GM12872 (cell line): Measurements from ENCODE around the gene MXD4.

Source experiments
- TF ChIP-seq, protein P1 (sequence below): IDR thresholded peaks from 3 replicates; pipeline ENCODE4 v1.5.1; 2011; ENCODE audit warnings: low read depth, mild to moderate bottlenecking, low read length, moderate library complexity; ENCODE audit not compliant: insufficient read depth

The MXD4 gene, protein sequence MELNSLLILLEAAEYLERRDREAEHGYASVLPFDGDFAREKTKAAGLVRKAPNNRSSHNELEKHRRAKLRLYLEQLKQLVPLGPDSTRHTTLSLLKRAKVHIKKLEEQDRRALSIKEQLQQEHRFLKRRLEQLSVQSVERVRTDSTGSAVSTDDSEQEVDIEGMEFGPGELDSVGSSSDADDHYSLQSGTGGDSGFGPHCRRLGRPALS

DNA sequence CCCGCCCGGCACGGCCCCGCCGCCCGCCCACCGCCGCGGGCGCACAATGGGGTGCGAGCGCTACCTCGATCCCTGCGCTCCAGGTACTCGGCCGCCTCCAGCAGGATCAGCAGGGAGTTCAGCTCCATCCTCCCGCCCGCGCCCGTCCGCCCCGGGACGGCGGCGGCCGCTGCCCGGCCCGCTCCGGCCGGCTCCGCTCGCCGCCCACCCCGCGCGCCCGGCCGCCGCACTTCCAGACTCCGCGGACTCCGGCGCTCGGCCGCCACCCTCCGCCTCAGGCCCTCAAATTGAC lies at the start of gene MXD4:
Gene MXD4, minus strand, starts transcription at position 257 of the 292 bp plus-strand sequence. Its CDS starts 129 bp downstream, at position 128.
- TF ChIP-seq, protein P1, sequence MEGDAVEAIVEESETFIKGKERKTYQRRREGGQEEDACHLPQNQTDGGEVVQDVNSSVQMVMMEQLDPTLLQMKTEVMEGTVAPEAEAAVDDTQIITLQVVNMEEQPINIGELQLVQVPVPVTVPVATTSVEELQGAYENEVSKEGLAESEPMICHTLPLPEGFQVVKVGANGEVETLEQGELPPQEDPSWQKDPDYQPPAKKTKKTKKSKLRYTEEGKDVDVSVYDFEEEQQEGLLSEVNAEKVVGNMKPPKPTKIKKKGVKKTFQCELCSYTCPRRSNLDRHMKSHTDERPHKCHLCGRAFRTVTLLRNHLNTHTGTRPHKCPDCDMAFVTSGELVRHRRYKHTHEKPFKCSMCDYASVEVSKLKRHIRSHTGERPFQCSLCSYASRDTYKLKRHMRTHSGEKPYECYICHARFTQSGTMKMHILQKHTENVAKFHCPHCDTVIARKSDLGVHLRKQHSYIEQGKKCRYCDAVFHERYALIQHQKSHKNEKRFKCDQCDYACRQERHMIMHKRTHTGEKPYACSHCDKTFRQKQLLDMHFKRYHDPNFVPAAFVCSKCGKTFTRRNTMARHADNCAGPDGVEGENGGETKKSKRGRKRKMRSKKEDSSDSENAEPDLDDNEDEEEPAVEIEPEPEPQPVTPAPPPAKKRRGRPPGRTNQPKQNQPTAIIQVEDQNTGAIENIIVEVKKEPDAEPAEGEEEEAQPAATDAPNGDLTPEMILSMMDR: no peak

DNA sequence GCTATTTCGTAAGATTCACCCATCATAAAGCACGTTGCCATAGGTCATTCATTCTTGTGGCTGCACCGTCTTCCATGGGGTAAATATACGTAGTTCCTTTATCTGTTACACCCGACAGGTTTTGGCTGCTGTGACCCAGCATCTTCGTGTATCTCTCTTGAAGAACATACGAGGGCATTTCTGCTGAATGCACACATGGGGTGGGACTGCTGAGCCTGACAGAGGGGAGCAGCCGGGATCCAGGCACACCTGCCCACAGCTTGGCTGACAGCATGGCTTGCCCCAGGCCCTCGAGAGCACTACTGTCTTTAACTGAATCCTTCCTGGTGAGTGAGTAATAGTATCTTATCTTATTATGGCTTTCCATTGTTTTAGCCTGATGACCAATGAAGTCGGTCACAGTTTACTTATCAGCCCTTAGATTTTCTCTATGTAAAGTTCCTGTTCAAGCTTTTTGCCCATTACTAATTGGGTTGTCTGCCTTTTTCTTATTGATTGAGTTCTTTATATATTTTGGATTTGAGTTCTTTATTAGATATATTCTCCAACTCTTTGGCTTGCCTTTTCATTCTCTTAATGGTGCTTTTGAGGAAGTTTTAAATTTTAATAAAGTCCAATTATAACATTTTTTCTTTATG lies 45.0 kb upstream of the MXD4 start:
- TF ChIP-seq, protein P1: no peak

DNA sequence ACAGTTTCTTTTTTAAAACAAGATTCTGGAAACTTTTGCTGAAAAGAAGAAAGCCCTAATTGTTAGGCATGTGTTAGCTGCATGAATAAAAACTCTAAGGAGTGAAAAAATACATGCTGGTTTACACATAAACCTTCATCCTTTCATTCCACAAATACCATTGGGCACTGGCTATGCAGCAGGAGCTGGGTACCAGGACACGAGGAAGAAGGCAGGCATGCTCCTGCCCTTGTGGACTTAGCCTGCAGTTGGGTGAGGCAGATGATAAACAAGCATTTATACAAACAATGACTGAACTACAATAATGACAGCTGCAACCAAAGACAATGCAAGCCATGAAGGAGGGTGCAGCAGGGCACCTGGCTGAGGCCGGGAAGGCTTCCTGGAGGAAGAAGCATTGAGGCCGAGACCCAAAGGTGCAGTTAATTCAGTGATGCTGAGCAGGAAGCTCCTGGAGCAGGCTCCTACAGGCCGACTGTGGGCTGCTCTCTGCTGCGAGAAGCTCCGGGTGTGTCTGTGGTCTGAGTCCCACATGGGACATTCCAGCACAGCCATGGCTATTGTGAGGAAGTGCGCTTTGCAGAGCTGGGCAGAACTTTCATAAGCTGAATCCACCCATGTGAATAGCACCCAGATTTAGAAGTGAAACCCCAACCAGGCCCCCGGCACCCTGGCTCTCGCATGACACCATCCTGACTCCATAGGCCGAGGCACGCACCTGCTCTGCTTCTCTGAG lies 44.0 kb upstream of the MXD4 start:
- TF ChIP-seq, protein P1: no peak

DNA sequence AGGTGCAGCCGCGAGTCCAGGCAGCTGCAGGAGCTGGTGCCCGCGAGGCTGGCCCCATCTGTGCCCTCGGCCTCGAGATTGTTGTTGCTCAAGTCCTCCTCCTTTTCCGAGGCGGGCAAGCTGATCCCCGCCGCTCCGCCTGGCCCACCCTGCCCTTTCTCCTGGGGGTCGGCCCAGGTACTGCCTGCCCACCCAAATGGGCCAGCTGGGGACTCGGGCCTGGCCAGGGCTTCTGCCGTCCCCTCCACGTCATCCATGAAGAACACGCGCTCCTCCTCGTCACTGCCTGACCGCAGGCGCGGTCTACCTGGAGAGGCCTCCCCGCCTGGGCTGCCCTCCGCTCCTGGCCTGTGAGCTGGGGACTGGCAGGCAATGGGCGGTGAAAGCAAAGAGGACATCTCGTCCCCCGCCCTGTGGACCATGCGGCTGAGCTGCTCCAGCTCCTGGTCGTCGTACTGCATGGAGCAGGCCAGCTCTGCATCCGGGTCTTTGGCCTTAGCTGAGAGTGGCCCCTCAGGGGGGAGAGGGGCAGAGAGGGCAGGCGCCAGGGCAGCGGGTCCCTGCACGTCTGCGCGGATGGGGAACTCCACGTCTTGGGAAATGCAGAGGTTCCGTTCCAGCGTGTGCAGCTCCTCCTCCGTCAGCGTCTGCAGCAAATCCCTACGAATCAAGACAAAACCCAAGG lies 43.1 kb upstream of the MXD4 start:
- TF ChIP-seq, protein P1: no peak

DNA sequence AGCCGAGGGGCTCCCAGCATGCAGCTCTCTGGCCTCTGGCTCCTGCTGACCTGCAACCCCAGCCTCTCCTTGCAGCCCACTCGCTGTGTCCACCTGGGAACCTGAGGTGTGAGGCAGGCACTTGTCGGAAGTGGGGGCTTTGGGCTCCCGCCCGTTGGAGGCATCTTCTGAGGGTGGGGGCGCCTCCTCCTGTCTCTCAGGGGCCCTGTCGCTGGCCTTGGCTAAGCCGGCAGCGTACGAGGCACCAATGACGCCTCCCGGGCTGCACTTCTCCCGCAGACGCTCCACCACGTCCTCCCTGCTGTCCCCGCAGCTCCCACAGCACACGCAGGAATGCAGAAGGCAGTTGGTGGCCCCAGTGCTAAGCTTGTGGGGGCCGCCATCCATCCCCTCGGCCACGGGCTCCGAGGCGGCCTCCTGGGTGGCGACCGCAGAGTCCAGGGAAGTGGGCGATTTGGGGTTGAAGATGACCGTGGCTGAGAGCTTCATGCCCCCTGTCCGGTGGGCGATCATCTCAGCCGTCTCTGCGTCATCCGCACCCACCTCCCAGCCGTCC lies 42.5 kb upstream of the MXD4 start:
- TF ChIP-seq, protein P1: no peak

DNA sequence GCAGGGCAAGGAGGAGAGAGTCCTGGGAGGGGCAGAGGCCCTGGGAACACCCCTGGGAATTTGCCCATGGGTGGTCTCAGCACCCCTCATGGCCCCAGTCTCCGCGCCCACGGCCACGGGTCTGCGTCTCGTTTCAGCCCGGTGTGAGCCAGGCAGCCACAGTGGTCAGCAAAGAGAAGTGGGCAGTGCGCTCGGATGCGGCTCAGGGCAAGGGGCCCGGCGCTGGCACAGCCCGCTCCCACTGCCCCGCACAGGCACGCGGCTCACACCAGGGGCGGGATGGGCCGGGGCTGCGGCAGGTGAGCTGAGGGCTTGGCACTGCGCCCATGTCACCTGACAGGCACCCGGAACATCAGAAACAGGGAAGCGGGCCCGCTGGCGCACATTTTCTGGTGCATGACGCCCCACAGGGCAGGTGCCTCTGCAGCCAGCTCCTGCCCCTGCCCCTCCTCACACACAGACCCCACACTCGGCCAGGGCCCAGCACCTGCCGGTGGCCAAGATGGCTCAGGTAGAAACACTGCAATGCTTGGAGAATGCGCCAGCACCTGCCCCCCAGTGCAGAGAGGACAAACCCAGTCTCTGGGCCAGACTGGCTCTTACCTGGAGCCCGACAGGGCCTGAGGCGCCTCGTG lies 41.9 kb upstream of the MXD4 start:
- TF ChIP-seq, protein P1: no peak
